SU-DHL-6 (cell line): ENCODE data around the gene REC114.

Experiments used
- CTCF ChIP-seq: fragments of 200-600 bp; sonication (generic); IDR thresholded peaks from one replicate; pipeline ENCODE4 v1.5.1; 2017; ENCODE audit warnings: antibody characterized with exemption, mild to moderate bottlenecking, low read length, moderate library complexity; ENCODE audit not compliant: insufficient read depth, poor library complexity, severe bottlenecking
- EZH2phosphoT487 ChIP-seq: fragments of 200-600 bp; sonication (generic), shearing (Covaris generic); conservative IDR thresholded peaks from 2 replicates; pipeline ENCODE4 v1.6.1; 2018; ENCODE audit warnings: mild to moderate bottlenecking, antibody characterized with exemption, low read length, moderate library complexity, mixed read lengths

DNA sequence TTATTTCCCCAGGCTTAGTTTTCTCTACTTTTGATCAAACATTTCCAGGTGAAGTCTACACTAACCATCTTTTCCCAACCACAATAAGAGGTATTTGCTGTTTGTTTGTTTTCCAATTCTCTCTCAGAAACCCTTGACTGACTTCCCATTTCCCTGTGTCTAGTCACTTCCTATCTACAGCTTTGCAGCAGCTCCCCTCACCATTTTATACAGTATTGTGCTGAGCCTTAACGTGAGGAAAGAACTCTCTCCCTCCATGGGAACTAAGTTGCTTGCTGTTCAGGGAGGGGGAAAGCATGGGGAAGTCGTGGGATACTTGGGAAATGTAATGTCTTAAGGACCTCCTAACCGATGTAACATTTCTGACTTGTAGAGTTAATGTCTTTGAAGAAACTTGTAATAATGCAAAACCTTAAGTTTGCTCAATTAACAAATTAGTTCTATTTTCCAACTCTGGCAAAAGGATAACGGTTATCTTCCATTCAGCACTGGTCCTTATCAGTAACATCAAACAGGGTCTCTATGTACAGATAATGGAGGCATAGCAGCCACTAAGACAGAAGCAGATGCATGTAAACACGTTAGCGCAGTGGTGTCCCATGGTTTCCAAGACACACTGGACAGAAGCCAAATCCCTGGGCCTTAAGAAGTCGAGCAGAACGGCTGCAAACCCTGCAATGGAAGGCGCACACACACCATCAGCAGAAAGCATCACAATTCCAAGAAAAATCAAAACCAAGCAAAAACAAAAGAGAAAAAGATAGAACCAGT lies 150.5 kb downstream of the REC114 start:
- TF ChIP-seq CTCF (no peak), EZH2phosphoT487 (no peak)
